Endothelial cell of umbilical vein (primary cell): ENCODE results near the gene SCNN1B. TPM values are rescaled to one million over a fixed set of nuclear protein-coding genes. Genes with fewer than 3 reads are reported as not detected.

Experiments used
- BruUV-seq: library from RNA; stranded (reverse); fragments of 400-500 nt; replicated peaks from 2 replicates; lab custom pipeline; 2021; lab: Mats Ljungman, UMichigan
- CTCF ChIA-PET: fragments of 300-600, 350-600 bp; sonication (Branson Sonifier 250); formaldehyde crosslinking; loops from one replicate; lab custom pipeline; 2021; ENCODE audit warnings: antibody characterized with exemption, inconsistent platforms; lab: Charles Lee
- POLR2A ChIA-PET: fragments of 300-600, 350-600 bp; sonication (Branson Sonifier 250); formaldehyde crosslinking; loops from one replicate; lab custom pipeline; 2021; ENCODE audit warnings: antibody characterized with exemption, inconsistent platforms; lab: Charles Lee
- DNase-seq: peaks from one replicate; pipeline ENCODE4 v3.0.0-alpha.2; 2011; ENCODE audit warnings: low read depth, low spot score
- FAIRE-seq: peaks from 2 replicates; lab custom pipeline; 2011; peaks lifted over from hg19 to GRCh38; lab: Jason Lieb, UNC
- H2AFZ ChIP-seq: 2 replicates; pipeline ENCODE4 v1.6.0; 2012; ENCODE audit warnings: low read depth, low read length, control low read depth, inconsistent platforms
- H3K27ac ChIP-seq: 2 replicates; pipeline ENCODE4 v1.5.1; 2011; ENCODE audit warnings: low read depth, mild to moderate bottlenecking, control low read depth, low read length, moderate library complexity; ENCODE audit not compliant: insufficient read depth
- H3K27me3 ChIP-seq, 2 experiments: 2 replicates each; pipeline versions ENCODE4 v1.6.0 to v1.6.1; 2011; ENCODE audit warnings: low read length in 2 of 2, mixed read lengths in 1 of 2; ENCODE audit not compliant: control insufficient read depth in 2 of 2, insufficient read depth in 2 of 2
- H3K36me3 ChIP-seq, 2 experiments: 2 replicates in 1 of 2; 3 replicates in 1 of 2; pipeline ENCODE4 v1.5.1; 2011; ENCODE audit warnings: low read length in 2 of 2, mild to moderate bottlenecking in 1 of 2, moderate library complexity in 1 of 2; ENCODE audit not compliant: control insufficient read depth in 2 of 2, insufficient read depth in 2 of 2; ENCODE audit errors: extremely low read depth in 1 of 2
- H3K4me1 ChIP-seq: 3 replicates; pipeline ENCODE4 v1.5.1; 2011; ENCODE audit warnings: mild to moderate bottlenecking, low read length; ENCODE audit not compliant: control insufficient read depth, insufficient read depth; ENCODE audit errors: extremely low read depth
- H3K4me2 ChIP-seq: 2 replicates; pipeline ENCODE4 v1.6.1; 2011; ENCODE audit warnings: low read length, control low read depth, mixed read lengths; ENCODE audit not compliant: insufficient read depth
- H3K4me3 ChIP-seq, 3 experiments: fragments of 200-600 bp in 1 of 3; sonication (generic), shearing (Covaris generic) in 1 of 3; replicated peaks in 1 of 3; 2 replicates each; pipeline ENCODE4 v1.5.1; 2011 to 2016; ENCODE audit warnings: control low read depth in 3 of 3, low read length in 3 of 3, mild to moderate bottlenecking in 2 of 3, inconsistent platforms in 1 of 3, low read depth in 1 of 3, moderate library complexity in 1 of 3; ENCODE audit not compliant: insufficient read depth in 1 of 3
- H3K79me2 ChIP-seq: 2 replicates; pipeline ENCODE4 v1.6.0; 2012; ENCODE audit warnings: low read length, inconsistent platforms; ENCODE audit not compliant: control insufficient read depth, insufficient read depth
- H3K9ac ChIP-seq: replicated peaks from 2 replicates; pipeline ENCODE3; 2011; ENCODE audit warnings: low read length, control low read depth; ENCODE audit not compliant: insufficient read depth; ENCODE audit errors: extremely low read depth
- H3K9me1 ChIP-seq: replicated peaks from 3 replicates; pipeline ENCODE4 v1.6.0; 2011; ENCODE audit warnings: mild to moderate bottlenecking, low read length; ENCODE audit not compliant: control insufficient read depth, insufficient read depth; ENCODE audit errors: extremely low read depth
- H3K9me3 ChIP-seq: replicated peaks from 2 replicates; pipeline ENCODE4 v1.5.1; 2012; ENCODE audit warnings: low read length, inconsistent platforms; ENCODE audit not compliant: control insufficient read depth, insufficient read depth
- H4K20me1 ChIP-seq: replicated peaks from 2 replicates; pipeline ENCODE3; 2011; ENCODE audit warnings: mild to moderate bottlenecking, low read length; ENCODE audit not compliant: control insufficient read depth, insufficient read depth; ENCODE audit errors: extremely low read depth
- CTCF ChIP-seq, 2 donors: IDR thresholded peaks; 1 replicate in 1 of 2; 2 replicates in 1 of 2; pipeline ENCODE4 v1.5.1; 2011; ENCODE audit warnings: low read length in 2 of 2, mild to moderate bottlenecking in 2 of 2, moderate library complexity in 2 of 2, control low read depth in 1 of 2, inconsistent platforms in 1 of 2, low read depth in 1 of 2; ENCODE audit not compliant: insufficient read depth in 1 of 2; ENCODE audit errors: extremely low read depth in 1 of 2
- EZH2 ChIP-seq: IDR thresholded peaks from 2 replicates; pipeline ENCODE4 v1.6.1; 2012; ENCODE audit warnings: borderline replicate concordance, low read depth, mild to moderate bottlenecking, moderate library complexity, low read length, inconsistent platforms; ENCODE audit not compliant: severe bottlenecking
- FOS ChIP-seq: IDR thresholded peaks from 2 replicates; pipeline ENCODE4 v1.6.1; 2011; ENCODE audit warnings: mild to moderate bottlenecking, low read length, moderate library complexity, borderline replicate concordance; ENCODE audit not compliant: insufficient read depth
- GATA2 ChIP-seq: IDR thresholded peaks from 2 replicates; pipeline ENCODE4 v1.7.0; 2011; ENCODE audit warnings: low read depth, mild to moderate bottlenecking, moderate library complexity, mixed read lengths, low read length; ENCODE audit not compliant: insufficient read length, insufficient read depth
- JUN ChIP-seq: IDR thresholded peaks from 2 replicates; pipeline ENCODE4 v1.6.1; 2011; ENCODE audit warnings: borderline replicate concordance, low read depth; ENCODE audit not compliant: insufficient read length, insufficient read depth
- MAX ChIP-seq: IDR thresholded peaks from 2 replicates; pipeline ENCODE4 v1.6.1; 2011; ENCODE audit not compliant: insufficient read depth, insufficient read length
- MYC ChIP-seq: IDR thresholded peaks from one replicate; pipeline ENCODE4 v1.6.1; 2011; ENCODE audit warnings: mild to moderate bottlenecking, low read depth, low read length
- POLR2A ChIP-seq: IDR thresholded peaks from 2 replicates; pipeline ENCODE4 v1.6.1; 2012; ENCODE audit warnings: low read depth, mild to moderate bottlenecking, control low read depth, low read length
- POLR2AphosphoS5 ChIP-seq: IDR thresholded peaks from 2 replicates; pipeline ENCODE4 v1.6.1; 2012; ENCODE audit warnings: low read depth, mild to moderate bottlenecking, control low read depth, low read length, moderate library complexity; ENCODE audit not compliant: insufficient read depth
- dilution Hi-C: fragments of 300-500 bp; cut with MboI; formaldehyde crosslinking; loops from one replicate; pipeline ENCODE4 v1.15.0; 2019; ENCODE audit warnings: low sequenced_read_pairs; ENCODE audit not compliant: extremely low pct_ligation_motif_present
- intact Hi-C: fragments of 100-400 bp; cut with micrococcal nuclease; formaldehyde crosslinking; loops from one replicate; pipeline ENCODE4 v1.10.0; 2022
- polyA plus RNA-seq, 4 experiments: library from polyadenylated mRNA; depleted of rRNA in 3 of 4; stranded (reverse) in 3 of 4; unstranded in 1 of 4; fragments of >200 nt; gene quantifications; 2 replicates each; pipeline versions ENCODE4 v1.2.1 to v1.2.3, GENCODE V29; 2011 to 2012; ENCODE audit warnings: missing spikeins in 1 of 4
- total RNA-seq: library from RNA; stranded (reverse); gene quantifications from 2 replicates; pipeline ENCODE4 v1.2.3, GENCODE V29; 2021

SCNN1B gene
- total and polyA plus RNA-seq, 2 donors (not counting 3 experiments of a cell fraction or from before 2014, with no cell fraction given) = not detected

GRCh38 chr16:23355106-23355670 is 53.1 kb downstream of the SCNN1B start:
- DNase-seq (no peak), FAIRE-seq (no peak)
- no peaks in the 10 kb centered on the region for H3K9me1 ChIP-seq
- TF ChIP-seq POLR2AphosphoS5 (no peak), POLR2A (no peak), MAX (no peak), CTCF (IDR thresholded peaks at IDR 0.05; ENCODE audit: extremely low read depth in 1 of 2, insufficient read depth in 1 of 2, low read depth in 1 of 2, low read length in 2 of 2) (no peak), EZH2 (no peak), FOS (no peak), GATA2 (no peak), JUN (no peak), MYC (no peak)
- H3K79me2 ChIP-seq = no peaks in the 10 kb centered on the region
- intact Hi-C loops (loop anchor here (5.0 kb wide), 1 partner anchor 77 kb away; no protein-coding TSS in a partner anchor), dilution Hi-C loops (no loop called here)
- no peaks in the 10 kb centered on the region for H4K20me1 ChIP-seq
- H3K9me3 ChIP-seq = no peaks in the 10 kb centered on the region
- H3K4me1 ChIP-seq = no peaks in the 10 kb centered on the region
- ChIA-PET POLR2A (no interaction called here), CTCF (interaction anchor here (0.9 to 1.8 kb wide), 3 partner anchors 24 to 80 kb away, joined by 3 to 6 read pairs (median 5); no protein-coding TSS in a partner anchor)
- no peak overlapping the region for H2AFZ ChIP-seq
- no peaks in the 10 kb centered on the region for H3K36me3 ChIP-seq
- no TSS peak for BruUV-seq
- H3K9ac ChIP-seq = no peak overlapping the region
- H3K4me3 ChIP-seq = no peak overlapping the region
- H3K4me2 ChIP-seq = no peak overlapping the region
- no peaks in the 10 kb centered on the region for H3K27me3 ChIP-seq
- H3K27ac ChIP-seq = no peak overlapping the region
